GM23338 (cell line): ENCODE data around the gene DGCR8. TPM values are rescaled to one million over a fixed set of nuclear protein-coding genes. Genes with fewer than 3 reads are reported as not detected.

ENCODE experiments used
- ATAC-seq: fragments of 200-7000 bp; cut with Tn5 transposase; 3 replicates; pipeline ENCODE4 v1.9.1; 2020
- DNase-seq: peaks from one replicate; pipeline ENCODE4 v3.0.0-alpha.2; 2015; ENCODE audit warnings: low spot score
- H2AFZ ChIP-seq: fragments of 200-600 bp; sonication (generic); 2 replicates; pipeline ENCODE4 v1.8.0; 2016; ENCODE audit warnings: antibody characterized with exemption, mild to moderate bottlenecking, moderate library complexity
- H3F3A ChIP-seq: fragments of 200-600 bp; sonication (generic); replicated peaks from 2 replicates; pipeline ENCODE4 v1.8.0; 2017; ENCODE audit warnings: antibody characterized with exemption, mixed run types, low read depth
- H3K27ac ChIP-seq: fragments of 200-600 bp; sonication (generic); 2 replicates; pipeline ENCODE4 v1.6.1; 2016; ENCODE audit warnings: low read depth
- H3K27me3 ChIP-seq: fragments of 200-600 bp; sonication (generic); 2 replicates; pipeline ENCODE4 v1.8.0; 2016; ENCODE audit warnings: mild to moderate bottlenecking, mixed run types, moderate library complexity; ENCODE audit not compliant: insufficient read depth
- H3K36me3 ChIP-seq: fragments of 200-600 bp; sonication (generic); 2 replicates; pipeline ENCODE4 v1.8.0; 2016; ENCODE audit warnings: mild to moderate bottlenecking; ENCODE audit not compliant: insufficient read depth
- H3K4me1 ChIP-seq: fragments of 200-600 bp; sonication (generic); 2 replicates; pipeline ENCODE4 v1.8.0; 2016; ENCODE audit warnings: mild to moderate bottlenecking, moderate library complexity; ENCODE audit not compliant: insufficient read depth
- H3K4me2 ChIP-seq: fragments of 200-600 bp; sonication (generic); 2 replicates; pipeline ENCODE4 v1.7.1; 2017; ENCODE audit warnings: mixed run types
- H3K4me3 ChIP-seq: fragments of 200-600 bp; sonication (generic); 2 replicates; pipeline ENCODE4 v1.6.1; 2016; ENCODE audit warnings: mixed run types
- H3K79me2 ChIP-seq: fragments of 200-600 bp; sonication (generic); replicated peaks from 2 replicates; pipeline ENCODE4 v1.8.0; 2017; ENCODE audit warnings: mild to moderate bottlenecking; ENCODE audit not compliant: insufficient read depth
- H3K9me2 ChIP-seq: fragments of 200-600 bp; sonication (generic); 2 replicates; pipeline ENCODE4 v1.8.0; 2017; ENCODE audit not compliant: insufficient read depth
- H4K20me1 ChIP-seq: fragments of 200-600 bp; sonication (generic); replicated peaks from 2 replicates; pipeline ENCODE4 v1.8.0; 2017; ENCODE audit warnings: mild to moderate bottlenecking; ENCODE audit not compliant: insufficient read depth
- H3K27ac Mint-ChIP-seq: 2 replicates; pipeline ENCODE4 v1.8.0; 2020; ENCODE audit warnings: inconsistent platforms, mild to moderate bottlenecking, moderate library complexity, mixed read lengths
- H3K27me3 Mint-ChIP-seq: 3 replicates; pipeline ENCODE4 v1.8.0; 2022; ENCODE audit warnings: low read depth, mild to moderate bottlenecking, moderate library complexity, mixed read lengths, inconsistent platforms; ENCODE audit not compliant: insufficient read depth, poor library complexity
- H3K36me3 Mint-ChIP-seq: 3 replicates; pipeline ENCODE4 v1.8.0; 2021; ENCODE audit warnings: low read depth, mild to moderate bottlenecking, inconsistent platforms, moderate library complexity, mixed read lengths
- H3K4me1 Mint-ChIP-seq: 3 replicates; pipeline ENCODE4 v1.8.0; 2020; ENCODE audit warnings: mild to moderate bottlenecking, inconsistent platforms, mixed read lengths
- H3K4me3 Mint-ChIP-seq: 3 replicates; pipeline ENCODE4 v1.8.0; 2021; ENCODE audit warnings: moderate library complexity, mild to moderate bottlenecking, inconsistent platforms, mixed read lengths
- H3K9me3 Mint-ChIP-seq: 3 replicates; pipeline ENCODE4 v1.8.0; 2020; ENCODE audit warnings: moderate library complexity, mild to moderate bottlenecking, inconsistent platforms, mixed read lengths
- CREB1 ChIP-seq: fragments of 250-450 bp; sonication (Bioruptor Pico); IDR thresholded peaks from 2 replicates; pipeline ENCODE4 v1.5.0; 2020; ENCODE audit warnings: low read depth, mild to moderate bottlenecking, moderate library complexity
- CTCF ChIP-seq, 2 experiments: fragments of 200-600 bp in 1 of 2; sonication (generic) in 1 of 2; conservative IDR thresholded peaks; 2 replicates each; pipeline versions ENCODE4 v1.5.1 to v1.6.1; 2016 to 2017; ENCODE audit warnings: antibody characterized with exemption in 2 of 2, low read depth in 2 of 2, mild to moderate bottlenecking in 2 of 2, moderate library complexity in 1 of 2
- EZH2 ChIP-seq: fragments of 200-600 bp; sonication (generic); IDR thresholded peaks from one replicate; pipeline ENCODE4 v1.8.0; 2017; ENCODE audit warnings: antibody characterized with exemption, mild to moderate bottlenecking, low read depth; ENCODE audit not compliant: unreplicated experiment
- EZH2phosphoT487 ChIP-seq: fragments of 200-600 bp; sonication (generic); IDR thresholded peaks from one replicate; pipeline ENCODE4 v1.8.1; 2018; ENCODE audit warnings: antibody characterized with exemption; ENCODE audit not compliant: unreplicated experiment
- JUNB ChIP-seq: IDR thresholded peaks from one replicate; pipeline ENCODE4 v1.6.1; 2016; ENCODE audit warnings: antibody characterized with exemption; ENCODE audit not compliant: unreplicated experiment
- NANOG ChIP-seq: IDR thresholded peaks from 2 replicates; pipeline ENCODE4 v1.6.1; 2016; ENCODE audit warnings: antibody characterized with exemption, borderline replicate concordance
- POLR2AphosphoS5 ChIP-seq: IDR thresholded peaks from 2 replicates; pipeline ENCODE4 v1.6.1; 2016; ENCODE audit warnings: antibody characterized with exemption, low read depth
- STAT1 ChIP-seq: IDR thresholded peaks from one replicate; pipeline ENCODE4 v1.6.1; 2016; ENCODE audit warnings: antibody characterized with exemption; ENCODE audit not compliant: unreplicated experiment
- ZNF114 ChIP-seq: fragments of 250-450 bp; sonication (Bioruptor Pico); IDR thresholded peaks from 2 replicates; pipeline ENCODE4 v1.5.0; 2020; ENCODE audit warnings: mild to moderate bottlenecking, moderate library complexity
- ZNF331 ChIP-seq: fragments of 250-450 bp; sonication (Bioruptor Pico); IDR thresholded peaks from 2 replicates; pipeline ENCODE4 v1.5.0; 2020; ENCODE audit warnings: low read depth, mild to moderate bottlenecking, moderate library complexity
- ZNF462 ChIP-seq: fragments of 250-450 bp; sonication (Bioruptor Pico); IDR thresholded peaks from 2 replicates; pipeline ENCODE4 v1.5.0; 2020; ENCODE audit warnings: mild to moderate bottlenecking, moderate library complexity
- polyA plus RNA-seq: library from polyadenylated mRNA; unstranded; fragments of >200 nt; fragmentation: Nextera tagmentation; extraction: Ambion mirVana; gene quantifications from 2 replicates; pipeline ENCODE4 v1.2.1, GENCODE V29; 2016
- total RNA-seq: library from RNA; depleted of rRNA; stranded (reverse); fragments of >200 nt; shearing (Covaris generic); gene quantifications from 2 replicates; pipeline ENCODE4 v1.2.3, GENCODE V29; 2014
- TF ChIP-seq, protein P1 (sequence below): IDR thresholded peaks from 2 replicates; pipeline ENCODE4 v1.6.1; 2016; ENCODE audit warnings: antibody characterized with exemption
- TF ChIP-seq, protein P2 (sequence below): IDR thresholded peaks from one replicate; pipeline ENCODE4 v1.6.1; 2018; ENCODE audit warnings: antibody characterized with exemption; ENCODE audit not compliant: unreplicated experiment

DGCR8 gene
- total and polyA plus RNA-seq, 2 experiments from 2014 or later: 12.2 to 48.9 TPM

DNA sequence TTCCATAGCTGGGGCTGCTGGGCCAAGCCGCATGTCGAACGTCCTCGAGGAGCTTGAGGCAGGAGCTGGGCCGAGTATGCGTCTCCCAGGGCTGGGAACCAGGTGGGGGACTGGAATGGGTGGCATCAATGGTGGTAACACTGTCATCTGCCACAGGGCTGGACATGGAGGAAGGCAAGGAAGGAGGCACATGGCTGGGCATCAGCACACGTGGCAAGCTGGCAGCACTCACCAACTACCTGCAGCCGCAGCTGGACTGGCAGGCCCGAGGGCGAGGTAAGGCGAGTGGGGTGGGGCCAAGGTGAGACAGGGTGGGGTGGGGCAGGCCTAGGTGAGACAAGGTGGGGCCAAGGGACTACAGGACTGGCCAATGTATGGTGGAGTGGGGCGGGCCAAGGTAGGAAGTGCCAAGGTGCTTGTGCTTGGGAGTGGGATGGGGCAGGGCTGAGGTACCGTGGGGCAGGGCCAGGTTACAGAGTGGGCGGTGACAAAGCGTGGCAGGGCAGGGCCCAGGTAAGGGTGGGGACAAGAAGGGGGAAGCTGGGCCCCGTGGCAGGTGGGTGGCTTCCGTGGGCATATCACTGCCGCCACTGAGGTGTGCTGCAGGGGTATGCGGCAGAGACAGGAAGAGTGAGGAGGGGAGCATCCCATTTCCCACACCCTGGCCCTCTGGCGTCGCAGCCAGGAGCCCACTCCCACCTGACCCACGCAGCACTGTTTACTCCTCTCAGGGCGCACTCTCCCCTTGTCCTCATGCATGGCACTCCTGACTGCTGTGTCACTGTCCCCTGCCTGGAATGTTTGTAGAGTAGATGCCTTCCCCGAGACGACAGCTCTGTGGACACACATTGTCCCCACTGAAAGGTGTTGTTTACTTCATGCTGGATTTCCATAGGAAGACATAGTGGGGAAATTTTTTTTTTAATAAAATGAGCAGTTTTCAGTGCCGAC is 27.5 kb upstream of the DGCR8 start:
- TF ChIP-seq, protein P1, sequence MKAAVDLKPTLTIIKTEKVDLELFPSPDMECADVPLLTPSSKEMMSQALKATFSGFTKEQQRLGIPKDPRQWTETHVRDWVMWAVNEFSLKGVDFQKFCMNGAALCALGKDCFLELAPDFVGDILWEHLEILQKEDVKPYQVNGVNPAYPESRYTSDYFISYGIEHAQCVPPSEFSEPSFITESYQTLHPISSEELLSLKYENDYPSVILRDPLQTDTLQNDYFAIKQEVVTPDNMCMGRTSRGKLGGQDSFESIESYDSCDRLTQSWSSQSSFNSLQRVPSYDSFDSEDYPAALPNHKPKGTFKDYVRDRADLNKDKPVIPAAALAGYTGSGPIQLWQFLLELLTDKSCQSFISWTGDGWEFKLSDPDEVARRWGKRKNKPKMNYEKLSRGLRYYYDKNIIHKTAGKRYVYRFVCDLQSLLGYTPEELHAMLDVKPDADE: no peak
- TF ChIP-seq POLR2AphosphoS5 (no peak), EZH2phosphoT487 (no peak), EZH2 (no peak), JUNB (no peak), CTCF (conservative IDR thresholded peaks at IDR 0.05; ENCODE audit: low read depth in 2 of 2) (no peak), ZNF331 (CRISPR knock-in tag) (no peak), STAT1 (no peak), NANOG (no peak), CREB1 (no peak), ZNF114 (CRISPR knock-in tag) (no peak), ZNF462 (CRISPR knock-in tag) (no peak)
- TF ChIP-seq, protein P2, sequence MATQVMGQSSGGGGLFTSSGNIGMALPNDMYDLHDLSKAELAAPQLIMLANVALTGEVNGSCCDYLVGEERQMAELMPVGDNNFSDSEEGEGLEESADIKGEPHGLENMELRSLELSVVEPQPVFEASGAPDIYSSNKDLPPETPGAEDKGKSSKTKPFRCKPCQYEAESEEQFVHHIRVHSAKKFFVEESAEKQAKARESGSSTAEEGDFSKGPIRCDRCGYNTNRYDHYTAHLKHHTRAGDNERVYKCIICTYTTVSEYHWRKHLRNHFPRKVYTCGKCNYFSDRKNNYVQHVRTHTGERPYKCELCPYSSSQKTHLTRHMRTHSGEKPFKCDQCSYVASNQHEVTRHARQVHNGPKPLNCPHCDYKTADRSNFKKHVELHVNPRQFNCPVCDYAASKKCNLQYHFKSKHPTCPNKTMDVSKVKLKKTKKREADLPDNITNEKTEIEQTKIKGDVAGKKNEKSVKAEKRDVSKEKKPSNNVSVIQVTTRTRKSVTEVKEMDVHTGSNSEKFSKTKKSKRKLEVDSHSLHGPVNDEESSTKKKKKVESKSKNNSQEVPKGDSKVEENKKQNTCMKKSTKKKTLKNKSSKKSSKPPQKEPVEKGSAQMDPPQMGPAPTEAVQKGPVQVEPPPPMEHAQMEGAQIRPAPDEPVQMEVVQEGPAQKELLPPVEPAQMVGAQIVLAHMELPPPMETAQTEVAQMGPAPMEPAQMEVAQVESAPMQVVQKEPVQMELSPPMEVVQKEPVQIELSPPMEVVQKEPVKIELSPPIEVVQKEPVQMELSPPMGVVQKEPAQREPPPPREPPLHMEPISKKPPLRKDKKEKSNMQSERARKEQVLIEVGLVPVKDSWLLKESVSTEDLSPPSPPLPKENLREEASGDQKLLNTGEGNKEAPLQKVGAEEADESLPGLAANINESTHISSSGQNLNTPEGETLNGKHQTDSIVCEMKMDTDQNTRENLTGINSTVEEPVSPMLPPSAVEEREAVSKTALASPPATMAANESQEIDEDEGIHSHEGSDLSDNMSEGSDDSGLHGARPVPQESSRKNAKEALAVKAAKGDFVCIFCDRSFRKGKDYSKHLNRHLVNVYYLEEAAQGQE: no peak
- no peaks in the 10 kb centered on the region; the same call in none of the 2 replicates for H4K20me1 ChIP-seq
- peaks cover 15% of the 10 kb centered on the region for H3K9me3 Mint-ChIP-seq
- ATAC-seq: peak; percentile 51
- no peaks in the 10 kb centered on the region for H3K4me1 ChIP-seq
- H3K79me2 ChIP-seq: no peaks in the 10 kb centered on the region
- no peak overlapping the region for H3K4me2 ChIP-seq
- H2AFZ ChIP-seq: no peak overlapping the region
- H3F3A ChIP-seq: no peaks in the 10 kb centered on the region
- no peak overlapping the region for H3K4me3 ChIP-seq
- H3K27me3 ChIP-seq: no peaks in the 10 kb centered on the region
- no peak overlapping the region for H3K4me3 Mint-ChIP-seq
- no peak overlapping the region for H3K27ac Mint-ChIP-seq
- no peaks in the 10 kb centered on the region for H3K36me3 ChIP-seq
- H3K27me3 Mint-ChIP-seq: peaks cover 3% of the 10 kb centered on the region
- H3K36me3 Mint-ChIP-seq: peaks cover 21% of the 10 kb centered on the region
- no peak overlapping the region for H3K27ac ChIP-seq
- DNase-seq: no peak
- H3K4me1 Mint-ChIP-seq: no peaks in the 10 kb centered on the region
- H3K9me2 ChIP-seq: no peaks in the 10 kb centered on the region
